ENCODE results near the gene VPS45.

- TF ChIP-seq CTCF (IDR thresholded peaks at IDR 0.05; ENCODE audit: insufficient read depth, low read depth, low read length) (no peak), EZH2 (IDR thresholded peaks at IDR 0.05; ENCODE audit: insufficient read depth, low read length) (no peak)
Observed at GRCh38 chr1:150020711-150021110, 46.9 kb upstream of the VPS45 start.
